Bronchial epithelial cell (primary cell): ENCODE measurements around the gene SPATS2L. TPM values are rescaled to one million over a fixed set of nuclear protein-coding genes. Genes with fewer than 3 reads are reported as not detected.

ENCODE experiments used
- DNase-seq: peaks from one replicate; pipeline ENCODE4 v3.0.0-alpha.2; 2010; ENCODE audit warnings: low read depth
- FAIRE-seq: peaks from 2 replicates; lab custom pipeline; 2011; peaks lifted over from hg19 to GRCh38; lab: Jason Lieb, UNC
- H3K27me3 ChIP-seq: 2 replicates; pipeline ENCODE4 v1.5.1; 2011; ENCODE audit warnings: low read length; ENCODE audit not compliant: control insufficient read depth, insufficient read depth
- H3K36me3 ChIP-seq: 2 replicates; pipeline ENCODE4 v1.5.1; 2011; ENCODE audit warnings: low read length; ENCODE audit not compliant: control insufficient read depth, insufficient read depth
- H3K4me3 ChIP-seq: 2 replicates; pipeline ENCODE4 v1.5.1; 2011; ENCODE audit warnings: mild to moderate bottlenecking, low read depth, low read length, control low read depth
- total RNA-seq: library from RNA; depleted of rRNA; stranded (reverse); fragments of >200 nt; gene quantifications from 2 replicates; pipeline ENCODE4 v1.2.1, GENCODE V29; 2014
- TF ChIP-seq, protein P1 (sequence below): IDR thresholded peaks from 2 replicates; pipeline ENCODE4 v1.5.1; 2011; ENCODE audit warnings: mild to moderate bottlenecking, moderate library complexity, low read length, control low read depth, inconsistent platforms; ENCODE audit not compliant: insufficient read depth, severe bottlenecking

Gene SPATS2L
- total RNA-seq, 1 donor from 2014 or later: 37.6 TPM

DNA sequence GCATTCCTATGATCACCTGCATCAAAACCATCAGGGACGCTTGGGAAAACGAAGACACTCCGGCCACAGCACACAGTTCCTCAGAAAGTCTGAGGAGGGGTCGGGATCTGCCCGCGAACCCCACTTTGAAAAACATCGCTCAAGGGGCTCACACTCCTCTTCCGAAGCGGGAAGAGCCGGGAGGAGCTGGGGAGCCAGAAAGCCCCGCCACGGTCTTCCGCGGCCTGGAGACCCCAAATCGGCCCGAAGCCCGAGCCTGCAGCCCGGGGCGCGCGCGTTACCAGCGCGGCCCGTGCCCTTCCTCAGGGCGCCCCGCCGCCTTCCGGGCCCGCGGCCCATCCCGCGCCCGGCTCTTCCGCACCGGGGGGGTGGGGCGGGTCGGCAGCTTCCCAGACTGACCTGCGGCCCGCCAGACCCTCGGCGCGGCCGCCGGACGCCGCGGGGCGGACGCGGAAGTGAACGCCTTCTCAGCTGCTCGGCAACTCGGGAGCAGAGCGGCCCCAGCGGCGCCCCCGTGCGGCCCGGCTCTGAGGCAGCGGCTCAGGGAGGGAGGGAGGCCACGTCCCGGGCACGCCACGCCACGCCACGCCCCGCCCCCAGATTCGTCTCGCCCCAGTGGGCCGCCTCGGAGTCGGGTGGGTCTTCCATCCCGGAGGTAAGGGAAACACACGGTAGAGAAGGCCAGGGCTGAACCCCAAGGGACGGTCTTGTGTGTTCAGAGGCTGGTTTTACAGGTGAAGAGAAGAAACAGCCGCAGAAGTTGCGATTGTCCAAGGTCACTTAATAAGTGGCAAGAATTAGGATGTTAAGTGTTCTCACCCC, 203.3 kb downstream of the SPATS2L start, which contains the start of gene KCTD18:
KCTD18 (minus strand) TSS at position 457 of the 822 bp plus-strand sequence. CDS start 3,052 bp downstream, outside the sequence.
- H3K36me3 ChIP-seq: no peaks in the 10 kb centered on the region
- DNase-seq (peak; percentile 59), FAIRE-seq (no peak)
- no peaks in the 10 kb centered on the region for H3K27me3 ChIP-seq
- H3K4me3 ChIP-seq: peak within 1 kb of the TSS; percentile 69
- TF ChIP-seq, protein P1, sequence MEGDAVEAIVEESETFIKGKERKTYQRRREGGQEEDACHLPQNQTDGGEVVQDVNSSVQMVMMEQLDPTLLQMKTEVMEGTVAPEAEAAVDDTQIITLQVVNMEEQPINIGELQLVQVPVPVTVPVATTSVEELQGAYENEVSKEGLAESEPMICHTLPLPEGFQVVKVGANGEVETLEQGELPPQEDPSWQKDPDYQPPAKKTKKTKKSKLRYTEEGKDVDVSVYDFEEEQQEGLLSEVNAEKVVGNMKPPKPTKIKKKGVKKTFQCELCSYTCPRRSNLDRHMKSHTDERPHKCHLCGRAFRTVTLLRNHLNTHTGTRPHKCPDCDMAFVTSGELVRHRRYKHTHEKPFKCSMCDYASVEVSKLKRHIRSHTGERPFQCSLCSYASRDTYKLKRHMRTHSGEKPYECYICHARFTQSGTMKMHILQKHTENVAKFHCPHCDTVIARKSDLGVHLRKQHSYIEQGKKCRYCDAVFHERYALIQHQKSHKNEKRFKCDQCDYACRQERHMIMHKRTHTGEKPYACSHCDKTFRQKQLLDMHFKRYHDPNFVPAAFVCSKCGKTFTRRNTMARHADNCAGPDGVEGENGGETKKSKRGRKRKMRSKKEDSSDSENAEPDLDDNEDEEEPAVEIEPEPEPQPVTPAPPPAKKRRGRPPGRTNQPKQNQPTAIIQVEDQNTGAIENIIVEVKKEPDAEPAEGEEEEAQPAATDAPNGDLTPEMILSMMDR: peak; percentile 79

DNA sequence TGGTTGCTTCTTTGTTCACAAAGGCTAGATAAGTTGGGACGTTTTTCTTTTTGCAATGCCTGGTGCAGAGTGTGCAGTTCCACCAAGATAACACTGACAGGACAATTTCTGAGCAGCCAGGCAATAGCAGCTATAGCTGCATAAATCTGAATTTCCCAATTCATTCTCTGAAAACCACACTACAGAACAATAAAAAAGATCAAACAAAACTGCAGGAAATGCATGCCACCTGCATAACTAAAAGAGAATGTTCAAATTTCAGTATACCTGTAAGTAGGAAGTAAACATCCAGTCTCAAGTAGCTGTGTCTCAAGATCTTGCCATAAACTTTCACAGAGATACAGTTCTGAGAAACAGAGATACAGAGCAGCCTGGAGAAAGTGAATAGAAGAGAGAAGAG, 208.7 kb downstream of the SPATS2L start:
- H3K4me3 ChIP-seq: no peak overlapping the region
- no peaks in the 10 kb centered on the region for H3K27me3 ChIP-seq
- no peak for DNase-seq
- FAIRE-seq: no peak
- TF ChIP-seq, protein P1: no peak
- no peaks in the 10 kb centered on the region for H3K36me3 ChIP-seq

DNA sequence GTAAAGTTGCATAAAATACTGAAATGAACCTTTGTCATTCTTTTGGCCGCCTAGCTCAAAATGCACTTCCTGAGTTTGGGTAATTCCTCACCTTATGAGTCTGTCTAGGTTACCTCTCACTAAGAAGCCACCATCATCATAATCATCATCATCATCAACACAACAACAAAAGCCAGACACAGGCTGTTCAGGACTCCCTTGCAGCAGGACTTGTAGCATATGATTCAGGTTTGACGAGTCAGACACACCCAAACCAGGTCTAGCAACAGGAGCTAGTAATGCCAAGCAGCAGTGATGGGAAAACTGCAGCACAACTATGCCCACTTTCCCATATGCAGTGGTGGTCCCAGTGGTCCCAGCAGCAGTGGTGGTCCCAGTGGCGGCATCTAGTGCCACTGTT, 216.7 kb downstream of the SPATS2L start:
- peak; percentile 75 for DNase-seq
- FAIRE-seq: no peak
- no peak overlapping the region for H3K4me3 ChIP-seq
- H3K36me3 ChIP-seq: no peaks in the 10 kb centered on the region
- no peaks in the 10 kb centered on the region for H3K27me3 ChIP-seq
- TF ChIP-seq, protein P1: no peak

GRCh38 chr2:200523604-200524003, 217.1 kb downstream of the SPATS2L start:
- TF ChIP-seq, protein P1: no peak
- Histone ChIP-seq H3K36me3 (no peaks in the 10 kb centered on the region), H3K27me3 (no peaks in the 10 kb centered on the region), H3K4me3 (no peak overlapping the region)
- DNase-seq: no peak
- no peak for FAIRE-seq

- H3K4me3 ChIP-seq: no peak overlapping the region
- FAIRE-seq (no peak), DNase-seq (no peak)
- TF ChIP-seq, protein P1: no peak
- no peaks in the 10 kb centered on the region for H3K36me3 ChIP-seq
- H3K27me3 ChIP-seq: no peaks in the 10 kb centered on the region
Observed at GRCh38 chr2:200525066-200525465, 218.6 kb downstream of the SPATS2L start.
